LNCAP (cell line): ENCODE results near the gene PLIN5.

Source experiments
- TF ChIP-seq, protein P1 (sequence below): fragments of 450-650 bp; IDR thresholded peaks from 2 replicates; pipeline ENCODE4 v1.5.1; 2017; ENCODE audit warnings: mild to moderate bottlenecking

Gene PLIN5

DNA sequence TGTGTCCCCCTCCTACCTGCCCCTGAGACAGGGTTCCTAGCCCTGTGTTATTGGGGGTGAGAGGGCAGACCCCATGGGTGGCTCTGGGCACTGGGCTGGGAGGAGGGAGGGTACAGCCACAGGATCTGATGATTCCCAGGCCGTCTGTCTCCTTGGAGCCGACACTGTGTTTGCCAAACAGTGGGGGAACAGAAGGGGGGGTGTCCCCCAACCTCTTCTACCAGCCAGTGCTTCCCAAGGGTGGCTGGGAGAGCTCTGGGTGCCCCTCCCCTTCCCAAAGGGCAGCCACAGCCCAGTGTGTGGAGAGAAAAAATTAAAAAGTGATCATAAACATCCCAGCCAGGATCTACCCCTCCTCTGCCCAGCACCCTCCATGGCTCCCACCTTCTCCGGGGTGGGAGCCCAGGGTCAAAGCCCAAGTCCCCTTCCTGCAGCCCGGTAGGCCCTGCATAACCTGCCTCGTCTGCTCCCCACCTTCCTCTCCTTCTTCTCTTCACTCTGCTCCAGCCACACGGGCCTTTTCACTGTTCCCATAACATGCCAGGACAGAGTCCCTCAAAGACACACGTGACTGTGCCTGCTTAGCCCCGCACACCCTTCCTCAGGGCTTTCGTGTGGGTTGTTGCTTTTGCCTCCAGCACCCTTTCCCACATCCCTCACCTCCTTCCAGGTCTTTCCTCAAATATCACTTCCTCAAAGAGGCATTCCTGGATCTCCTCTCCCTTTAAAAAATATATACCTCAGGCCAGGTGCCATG lies 15.3 kb downstream of the PLIN5 start:
- TF ChIP-seq, protein P1, sequence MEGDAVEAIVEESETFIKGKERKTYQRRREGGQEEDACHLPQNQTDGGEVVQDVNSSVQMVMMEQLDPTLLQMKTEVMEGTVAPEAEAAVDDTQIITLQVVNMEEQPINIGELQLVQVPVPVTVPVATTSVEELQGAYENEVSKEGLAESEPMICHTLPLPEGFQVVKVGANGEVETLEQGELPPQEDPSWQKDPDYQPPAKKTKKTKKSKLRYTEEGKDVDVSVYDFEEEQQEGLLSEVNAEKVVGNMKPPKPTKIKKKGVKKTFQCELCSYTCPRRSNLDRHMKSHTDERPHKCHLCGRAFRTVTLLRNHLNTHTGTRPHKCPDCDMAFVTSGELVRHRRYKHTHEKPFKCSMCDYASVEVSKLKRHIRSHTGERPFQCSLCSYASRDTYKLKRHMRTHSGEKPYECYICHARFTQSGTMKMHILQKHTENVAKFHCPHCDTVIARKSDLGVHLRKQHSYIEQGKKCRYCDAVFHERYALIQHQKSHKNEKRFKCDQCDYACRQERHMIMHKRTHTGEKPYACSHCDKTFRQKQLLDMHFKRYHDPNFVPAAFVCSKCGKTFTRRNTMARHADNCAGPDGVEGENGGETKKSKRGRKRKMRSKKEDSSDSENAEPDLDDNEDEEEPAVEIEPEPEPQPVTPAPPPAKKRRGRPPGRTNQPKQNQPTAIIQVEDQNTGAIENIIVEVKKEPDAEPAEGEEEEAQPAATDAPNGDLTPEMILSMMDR, result no peak

DNA sequence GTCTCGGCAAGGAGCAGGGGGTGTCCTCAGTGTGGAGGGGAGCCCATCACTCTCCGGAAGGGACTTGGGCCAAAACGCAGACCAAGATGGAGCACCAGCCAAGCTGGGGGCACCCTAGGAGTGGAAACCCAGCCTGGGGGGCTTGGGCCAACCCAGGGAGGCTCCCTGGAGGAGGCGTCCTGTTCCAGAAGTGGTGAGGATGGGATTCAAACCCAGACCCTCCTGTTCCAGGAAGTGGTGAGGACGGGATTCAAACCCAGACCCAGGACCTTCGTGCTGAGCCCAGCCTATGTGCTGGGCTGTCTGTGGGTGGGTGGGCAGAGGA lies 15.9 kb downstream of the PLIN5 start:
- TF ChIP-seq, protein P1, result no peak

DNA sequence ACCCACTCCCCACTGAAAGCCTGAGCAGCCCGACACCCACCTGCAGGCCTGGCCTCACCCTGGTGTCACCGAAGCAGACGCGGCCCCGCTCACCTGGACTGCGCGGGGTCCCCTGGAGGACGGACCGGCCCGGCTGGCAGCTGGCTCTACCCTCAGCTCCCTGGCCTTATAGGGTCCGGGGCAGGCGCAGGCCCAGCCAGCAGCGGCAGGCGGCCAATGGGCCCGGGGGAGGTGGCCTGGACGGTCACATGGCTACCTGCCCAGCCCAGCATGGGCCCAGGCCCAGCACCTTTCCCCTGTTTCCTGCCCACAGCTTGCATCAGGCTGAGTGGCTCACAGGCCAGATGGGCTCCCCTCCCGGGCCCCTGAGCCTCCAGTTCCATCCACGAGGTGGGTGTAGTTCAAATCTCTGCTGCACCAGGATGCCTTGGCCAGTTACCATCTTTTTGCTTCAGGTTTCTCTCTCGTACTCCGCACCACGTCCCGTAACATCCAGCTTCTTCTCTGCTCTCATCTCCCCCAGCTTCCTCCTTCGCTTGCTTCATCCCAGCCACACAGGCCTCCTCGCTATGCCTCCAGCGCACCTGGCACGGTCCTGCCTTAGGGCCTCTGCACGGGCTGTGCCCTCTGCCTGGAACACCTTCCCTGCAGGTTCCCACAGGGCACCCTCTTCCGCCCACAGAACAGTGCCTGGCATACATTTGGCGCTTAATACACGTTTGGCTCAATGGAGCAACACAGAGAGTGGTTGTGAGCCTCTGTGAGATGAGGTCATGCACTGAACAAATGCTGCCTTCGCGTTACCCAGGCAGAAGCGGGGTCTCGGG lies 16.5 kb downstream of the PLIN5 start, which contains the start of gene PLIN4:
Gene PLIN4, minus strand, starts transcription at position 142 of the 827 bp plus-strand sequence. CDS start 214 bp downstream, outside the sequence.
- TF ChIP-seq, protein P1, result no peak

DNA sequence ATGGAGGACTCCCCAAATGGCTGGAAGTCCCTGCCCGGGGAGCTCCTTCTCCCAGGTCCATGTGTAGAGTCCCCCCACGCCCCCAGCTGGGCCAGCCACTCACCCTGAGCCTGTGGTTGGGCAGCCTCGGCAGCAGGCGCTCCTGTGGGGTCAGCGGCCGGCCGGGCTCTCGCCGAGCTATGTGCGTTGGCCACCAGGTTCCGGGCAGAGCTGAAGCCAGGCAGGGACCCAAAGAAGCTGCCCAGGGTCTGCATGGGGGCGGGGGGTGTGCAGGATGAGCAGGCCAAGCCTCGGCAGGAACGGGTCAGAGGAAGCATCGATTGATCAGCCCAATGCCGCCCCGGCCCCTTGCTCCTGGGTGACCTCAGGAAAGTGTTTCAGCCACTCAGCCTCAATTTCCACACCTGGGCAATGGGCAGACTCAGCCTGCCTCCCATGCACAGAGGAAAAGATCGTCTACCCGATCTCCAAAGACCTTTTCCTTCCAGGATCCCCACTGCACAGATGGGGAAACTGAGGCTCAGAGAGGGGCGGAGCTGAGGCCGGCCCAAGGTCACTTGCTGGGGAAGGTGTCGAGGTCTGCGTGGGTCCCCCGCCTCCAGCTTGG lies 17.5 kb downstream of the PLIN5 start:
- TF ChIP-seq, protein P1, result no peak

DNA sequence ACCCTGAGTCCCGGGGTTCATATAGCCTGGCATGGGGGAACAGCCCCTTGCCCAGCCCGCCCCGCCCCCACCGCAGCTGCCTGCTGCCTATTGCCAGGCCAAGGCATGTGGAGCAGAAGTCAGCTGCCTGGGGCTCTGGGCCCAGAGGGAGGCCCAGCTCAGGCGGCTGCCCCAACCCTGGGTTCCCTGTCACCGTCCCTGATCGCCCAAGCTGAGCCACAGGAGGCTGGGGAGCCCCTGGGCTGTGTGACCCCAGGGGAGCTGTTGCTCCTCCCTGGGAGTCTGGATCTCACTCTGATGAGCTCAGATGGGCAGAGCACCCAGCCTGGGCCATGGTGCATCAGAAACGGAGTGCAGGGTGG lies 18.1 kb downstream of the PLIN5 start:
- TF ChIP-seq, protein P1, result no peak

DNA sequence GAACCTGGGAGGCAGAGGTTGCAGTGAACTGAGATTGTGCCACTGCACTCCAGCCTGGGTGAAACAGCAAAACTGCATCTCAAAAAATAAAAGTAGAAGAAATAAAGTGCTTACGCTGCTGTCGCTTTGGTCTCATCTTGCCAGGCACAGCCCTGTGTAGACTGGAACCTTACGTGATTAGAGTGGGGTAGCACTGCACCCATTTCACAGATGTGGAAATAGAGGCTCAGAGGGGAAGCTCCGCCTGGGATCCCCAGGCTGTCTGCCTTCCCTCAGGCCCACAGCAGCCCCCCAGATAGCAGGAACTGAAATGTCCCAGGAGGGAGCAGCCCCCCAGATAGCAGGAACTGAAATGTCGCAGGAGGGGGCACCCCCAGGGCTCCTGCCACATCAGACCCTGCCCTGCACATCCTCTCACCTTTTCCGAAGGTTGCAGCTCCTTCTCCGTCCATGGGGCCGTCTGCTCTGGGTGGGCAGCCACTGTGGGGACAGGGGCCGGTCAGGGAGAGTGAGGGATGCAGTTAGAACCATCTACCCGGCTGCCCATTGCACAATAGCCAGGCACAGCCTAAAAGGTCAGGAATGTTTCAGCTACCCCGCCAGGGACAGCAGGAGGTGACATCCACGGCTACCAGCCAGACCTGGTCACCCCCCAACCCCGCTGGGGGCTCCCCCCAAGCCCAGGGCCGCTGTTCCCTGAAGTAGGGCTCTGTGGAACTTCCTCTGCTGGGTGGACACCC lies 18.7 kb downstream of the PLIN5 start:
- TF ChIP-seq, protein P1, result no peak

DNA sequence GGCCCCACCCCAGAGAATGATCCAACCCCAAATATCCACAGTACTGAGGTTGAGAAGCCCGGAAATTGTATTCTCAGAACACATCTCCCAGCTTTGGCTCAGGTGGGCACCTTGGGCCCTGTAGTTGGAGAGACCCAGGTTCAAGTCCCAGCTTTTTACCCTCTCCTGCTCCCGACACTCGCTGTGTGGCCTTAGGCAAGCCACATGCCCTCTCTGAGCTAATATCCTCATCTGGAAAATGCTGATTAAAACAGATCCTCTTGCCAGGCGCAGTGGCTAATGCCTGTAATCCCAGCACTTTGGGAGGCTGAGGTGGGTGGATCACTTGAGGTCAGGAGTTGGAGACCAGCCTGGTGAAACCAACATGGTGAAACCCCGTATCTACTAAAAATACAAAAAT lies 19.3 kb downstream of the PLIN5 start:
- TF ChIP-seq, protein P1, result no peak
